Naive thymus-derived CD4-positive, alpha-beta T cell (primary cell): ENCODE results near the gene ADCY7. TPM values are rescaled to one million over a fixed set of nuclear protein-coding genes. Genes with fewer than 3 reads are reported as not detected.

ENCODE experiments used
- ATAC-seq: fragments of 150-1000 bp; cut with Tn5 transposase; 2 replicates; pipeline ENCODE4 v1.10.0; 2021; ENCODE audit warnings: mild to moderate bottlenecking, moderate library complexity
- CTCF ChIA-PET: fragments of 350-600 bp; sonication (Branson Sonifier 250); formaldehyde crosslinking; loops from one replicate; lab custom pipeline; 2021; ENCODE audit warnings: antibody characterized with exemption; lab: Charles Lee
- POLR2A ChIA-PET: fragments of 350-600 bp; sonication (Branson Sonifier 250); formaldehyde crosslinking; loops from one replicate; lab custom pipeline; 2021; ENCODE audit warnings: antibody characterized with exemption, inconsistent platforms; lab: Charles Lee
- DNase-seq, 9 donors: peaks; one replicate each; pipeline versions ENCODE4 v3.0.0 to v3.0.0-alpha.2; 2020 to 2022; ENCODE audit warnings: mixed read lengths in 1 of 9
- H3K27ac ChIP-seq: one replicate; pipeline ENCODE4 v1.7.0; 2013; ENCODE audit warnings: mild to moderate bottlenecking, low read depth, low read length, moderate library complexity
- H3K27me3 ChIP-seq, 2 donors: one replicate each; pipeline ENCODE4 v1.7.0; 2013; ENCODE audit warnings: low read length in 2 of 2, mild to moderate bottlenecking in 2 of 2, moderate library complexity in 2 of 2; ENCODE audit not compliant: control insufficient read depth in 2 of 2, insufficient read depth in 2 of 2
- H3K36me3 ChIP-seq, 3 experiments: 1 replicate in 2 of 3; 2 replicates in 1 of 3; pipeline ENCODE4 v1.7.0; 2013; ENCODE audit warnings: low read length in 3 of 3, mild to moderate bottlenecking in 3 of 3, moderate library complexity in 1 of 3; ENCODE audit not compliant: insufficient read depth in 3 of 3, control insufficient read depth in 2 of 3
- H3K4me1 ChIP-seq, 2 donors: one replicate each; pipeline ENCODE4 v1.7.0; 2013; ENCODE audit warnings: low read length in 2 of 2, mild to moderate bottlenecking in 2 of 2, moderate library complexity in 1 of 2; ENCODE audit not compliant: control insufficient read depth in 2 of 2, insufficient read depth in 2 of 2
- H3K4me3 ChIP-seq: 2 replicates; pipeline ENCODE4 v1.7.0; 2013; ENCODE audit warnings: mild to moderate bottlenecking, low read length
- H3K9me3 ChIP-seq, 3 experiments: 1 replicate in 2 of 3; 2 replicates in 1 of 3; pipeline ENCODE4 v1.7.0; 2013; ENCODE audit warnings: low read length in 3 of 3; ENCODE audit not compliant: control insufficient read depth in 2 of 3
- H3K27ac Mint-ChIP-seq, 9 donors: one replicate each; pipeline ENCODE4 v1.8.0; 2020 to 2022; ENCODE audit warnings: mixed read lengths in 9 of 9, mild to moderate bottlenecking in 8 of 9, moderate library complexity in 5 of 9, inconsistent platforms in 2 of 9
- H3K27me3 Mint-ChIP-seq, 5 donors: one replicate each; pipeline ENCODE4 v1.8.0; 2021 to 2022; ENCODE audit warnings: mixed read lengths in 5 of 5, mild to moderate bottlenecking in 1 of 5
- H3K36me3 Mint-ChIP-seq, 5 donors: one replicate each; pipeline ENCODE4 v1.8.0; 2020 to 2022; ENCODE audit warnings: mixed read lengths in 5 of 5, mild to moderate bottlenecking in 3 of 5, inconsistent platforms in 1 of 5
- H3K4me1 Mint-ChIP-seq, 7 donors: one replicate each; pipeline ENCODE4 v1.8.0; 2020 to 2022; ENCODE audit warnings: mixed read lengths in 7 of 7, mild to moderate bottlenecking in 3 of 7, inconsistent platforms in 1 of 7
- H3K4me3 Mint-ChIP-seq, 10 donors: one replicate each; pipeline ENCODE4 v1.8.0; 2020 to 2022; ENCODE audit warnings: mild to moderate bottlenecking in 10 of 10, mixed read lengths in 10 of 10, moderate library complexity in 6 of 10, inconsistent platforms in 2 of 10
- H3K9me3 Mint-ChIP-seq, 11 donors: one replicate each; pipeline ENCODE4 v1.8.0; 2020 to 2022; ENCODE audit warnings: mixed read lengths in 11 of 11, mild to moderate bottlenecking in 4 of 11, inconsistent platforms in 1 of 11, moderate library complexity in 1 of 11
- intact Hi-C, 2 donors: fragments of 100-400 bp; cut with micrococcal nuclease; formaldehyde crosslinking; loops; one replicate each; pipeline ENCODE4 v1.15.1; 2023
- polyA plus RNA-seq, 2 donors: library from polyadenylated mRNA; unstranded; fragments of 300-500 nt; fragmentation: Illumina TruSeq; gene quantifications; one replicate each; pipeline ENCODE4 v1.2.3, GENCODE V29; 2021
- total RNA-seq, 6 experiments: library from RNA in 5 of 6; stranded (reverse) in 5 of 6; gene quantifications; 1 replicate in 5 of 6; 2 replicates in 1 of 6; pipeline ENCODE4 v1.2.3 and lab custom pipeline; 2021 to 2026

Gene ADCY7
- total and polyA plus RNA-seq, 7 experiments from 2014 or later, result 62.6 to 326 (median 207) TPM

DNA sequence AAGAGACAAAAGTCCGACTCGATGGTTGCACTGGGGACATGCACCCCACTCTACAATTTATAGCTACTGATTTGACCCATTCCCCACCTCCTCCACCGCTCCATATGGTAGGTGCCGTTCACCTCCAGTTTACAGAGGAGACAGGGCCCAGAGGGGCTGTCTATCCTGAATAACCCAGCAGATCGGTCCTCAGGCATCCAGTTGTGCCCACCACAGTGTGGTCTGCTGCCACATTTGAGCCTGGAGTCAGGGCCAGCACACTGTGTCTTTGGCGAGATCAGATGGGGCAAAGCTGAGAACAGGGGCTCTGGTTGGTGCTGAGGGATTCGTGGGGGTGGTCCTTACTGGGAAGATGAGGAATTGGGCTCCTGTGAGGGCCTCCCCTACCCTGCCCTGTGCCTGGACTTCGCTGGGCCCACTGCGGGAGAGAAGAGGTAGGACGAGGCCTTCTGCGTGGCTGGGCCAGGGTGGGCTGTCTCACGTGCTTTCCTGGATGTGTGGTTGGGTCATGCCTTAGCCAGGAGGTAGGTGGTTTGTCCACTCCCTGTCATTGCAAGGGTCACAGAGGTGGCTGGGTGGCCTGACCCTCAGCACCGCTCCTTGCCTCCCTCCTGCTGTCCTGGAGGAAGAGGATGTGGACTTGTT, 2.8 kb downstream of the ADCY7 start:
- no peak for ATAC-seq
- H3K9me3 Mint-ChIP-seq, result no peaks in the 10 kb centered on the region

GRCh38 chr16:50269769-50270509, 3.6 kb downstream of the ADCY7 start:
- DNase-seq (no peak), ATAC-seq (no peak)
- peaks cover 73 to 75% of the 10 kb centered on the region in 2 donors for H3K4me1 ChIP-seq
- Mint-ChIP-seq H3K36me3 (peaks cover 0 to 22% (median 3%) of the 10 kb centered on the region in 5 donors), H3K27ac (peak overlapping the region; percentile 46 to 99 (median 97)), H3K4me3 (peak overlapping the region; percentile 9 to 98 (median 95)), H3K4me1 (peaks cover 71 to 91% (median 81%) of the 10 kb centered on the region in 7 donors), H3K9me3 (no peaks in the 10 kb centered on the region), H3K27me3 (no peaks in the 10 kb centered on the region)
- H3K36me3 ChIP-seq, result peaks cover 0 to 20% (median 0%) of the 10 kb centered on the region in 3 experiments
- no peaks in the 10 kb centered on the region for H3K9me3 ChIP-seq
- ChIA-PET CTCF (interaction anchor here (1.5 to 1.6 kb wide), 2 partner anchors 245 to 477 kb away, joined by 3 to 4 read pairs; partner anchors contain the start of gene CNEP1R1), POLR2A (interaction anchor here (0.6 to 19.1 kb wide), 4 partner anchors 10 to 69 kb away, joined by 3 to 257 read pairs (median 4); no protein-coding TSS in a partner anchor)
- intact Hi-C loops, result loop anchor here (5.0 to 10.0 kb wide), 7 partner anchors 97 to 477 kb away; partner anchors contain the start of genes HEATR3 (in 2 of the 2), NKD1 (in 2 of the 2), BRD7 (in 1 of the 2) and CNEP1R1 (in 1 of the 2)
- no peaks in the 10 kb centered on the region for H3K27me3 ChIP-seq
- H3K4me3 ChIP-seq, result peak overlapping the region; percentile 87
- peak overlapping the region; percentile 85 for H3K27ac ChIP-seq

More for the DNA sequence above, 2.8 kb downstream of the ADCY7 start:
- Histone ChIP-seq H3K9me3 (no peaks in the 10 kb centered on the region), H3K4me1 (peaks cover 67 to 71% of the 10 kb centered on the region in 2 donors), H3K4me3 (peak overlapping the region; percentile 87), H3K27me3 (no peaks in the 10 kb centered on the region), H3K27ac (peak overlapping the region; percentile 85), H3K36me3 (peaks cover 0 to 20% (median 0%) of the 10 kb centered on the region in 3 experiments)
- H3K27ac Mint-ChIP-seq, result peak overlapping the region; percentile 40 to 99 (median 97)
- ChIA-PET POLR2A (interaction anchor here (0.6 to 19.1 kb wide), 7 partner anchors 10 to 475 kb away, joined by 3 to 257 read pairs (median 7); no protein-coding TSS in a partner anchor), CTCF (interaction anchor here (0.6 to 2.0 kb wide), 8 partner anchors 11 to 537 kb away, joined by 3 to 8 read pairs (median 4); partner anchors contain the start of gene CNEP1R1)
- H3K36me3 Mint-ChIP-seq, result peaks cover 0 to 22% (median 3%) of the 10 kb centered on the region in 5 donors
- H3K27me3 Mint-ChIP-seq, result no peaks in the 10 kb centered on the region
- intact Hi-C loops, result loop anchor here (5.0 kb wide), 5 partner anchors 98 to 478 kb away; partner anchors contain the start of genes HEATR3 (in 2 of the 2), NKD1 (in 2 of the 2) and BRD7 (in 1 of the 2)
- DNase-seq, result no peak
- H3K4me3 Mint-ChIP-seq, result peak overlapping the region; percentile 58 to 98 (median 95)
- H3K4me1 Mint-ChIP-seq, result peaks cover 72 to 91% (median 84%) of the 10 kb centered on the region in 7 donors

DNA sequence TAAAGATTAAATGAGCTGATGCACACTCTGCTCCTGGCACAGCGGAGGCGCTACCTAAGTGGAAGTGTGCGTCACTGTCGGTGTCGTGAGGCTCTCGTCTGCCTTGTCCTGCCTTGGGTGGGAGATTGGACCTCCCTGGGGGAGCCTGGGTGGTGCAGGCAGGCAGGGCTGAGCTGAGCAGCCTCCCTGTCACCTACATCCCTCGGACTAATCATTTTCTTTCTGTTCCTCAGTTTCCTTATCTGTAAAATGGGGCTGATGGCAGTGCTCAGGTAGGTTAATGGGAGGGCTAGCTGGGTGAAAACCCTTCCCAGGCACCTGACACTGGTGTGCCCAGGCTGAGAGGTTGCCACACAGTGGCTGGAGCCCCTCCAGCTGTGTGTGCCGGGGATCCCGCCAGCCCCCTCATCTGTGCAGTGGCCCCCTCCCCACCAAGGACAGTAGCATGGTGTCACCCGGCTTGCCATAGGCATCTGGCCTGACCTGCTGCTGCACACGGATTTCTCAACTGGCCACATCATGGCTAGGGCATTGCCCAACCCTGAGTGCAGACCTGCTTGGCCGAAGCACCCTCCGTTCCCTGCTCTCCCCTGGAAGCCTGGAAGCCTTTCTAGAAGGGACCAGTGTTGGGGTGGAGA, 4.3 kb downstream of the ADCY7 start:
- peak overlapping the region in 8 of 9 donors; percentile 68 to 99 (median 97) for H3K27ac Mint-ChIP-seq

GRCh38 chr16:50271148-50272041, 5.0 kb downstream of the ADCY7 start:
- no peak for ATAC-seq
- Mint-ChIP-seq H3K9me3 (no peaks in the 10 kb centered on the region), H3K36me3 (peaks cover 0 to 24% (median 3%) of the 10 kb centered on the region in 5 donors), H3K27ac (peak overlapping the region in 8 of 9 donors; percentile 55 to 99 (median 97)), H3K4me1 (peaks cover 64 to 90% (median 83%) of the 10 kb centered on the region in 7 donors), H3K4me3 (peak overlapping the region; percentile 45 to 98 (median 87)), H3K27me3 (no peaks in the 10 kb centered on the region)
- H3K27ac ChIP-seq, result peak overlapping the region; percentile 88
- H3K27me3 ChIP-seq, result no peaks in the 10 kb centered on the region
- CTCF ChIA-PET, result interaction anchor here (1.6 kb wide), 1 partner anchor 246 kb away, joined by 3 read pairs; the partner anchor contains the start of gene CNEP1R1
- no peak for DNase-seq
- H3K9me3 ChIP-seq, result no peaks in the 10 kb centered on the region
- no peak overlapping the region for H3K4me3 ChIP-seq
- H3K4me1 ChIP-seq, result peaks cover 76 to 77% of the 10 kb centered on the region in 2 donors
- peaks cover 0 to 20% (median 0%) of the 10 kb centered on the region in 3 experiments for H3K36me3 ChIP-seq
- intact Hi-C loops, result loop anchor here (5.0 to 10.0 kb wide), 2 partner anchors 247 to 411 kb away; partner anchors contain the start of genes CNEP1R1 (in 1 of the 2) and SNX20 (in 1 of the 2)
- POLR2A ChIA-PET, result interaction anchor here (19.1 kb wide), 1 partner anchor 8 kb away, joined by 257 read pairs; no protein-coding TSS in a partner anchor

More for the DNA sequence above, 4.3 kb downstream of the ADCY7 start:
- peaks cover 0 to 25% (median 3%) of the 10 kb centered on the region in 5 donors for H3K36me3 Mint-ChIP-seq
- peaks cover 71 to 91% (median 81%) of the 10 kb centered on the region in 7 donors for H3K4me1 Mint-ChIP-seq
- H3K4me3 Mint-ChIP-seq, result peak overlapping the region; percentile 5 to 98 (median 95)
- Histone ChIP-seq H3K27ac (peak overlapping the region; percentile 85), H3K4me3 (no peak overlapping the region), H3K4me1 (peaks cover 73 to 75% of the 10 kb centered on the region in 2 donors), H3K27me3 (no peaks in the 10 kb centered on the region), H3K36me3 (peaks cover 0 to 20% (median 0%) of the 10 kb centered on the region in 3 experiments), H3K9me3 (no peaks in the 10 kb centered on the region)
- ChIA-PET CTCF (interaction anchor here (1.6 kb wide), 1 partner anchor 246 kb away, joined by 3 read pairs; the partner anchor contains the start of gene CNEP1R1), POLR2A (interaction anchor here (0.6 to 19.1 kb wide), 4 partner anchors 9 to 68 kb away, joined by 3 to 257 read pairs (median 4); no protein-coding TSS in a partner anchor)
- H3K9me3 Mint-ChIP-seq, result no peaks in the 10 kb centered on the region
- no peak for DNase-seq
- no peak for ATAC-seq
- intact Hi-C loops, result loop anchor here (5.0 to 10.0 kb wide), 2 partner anchors 246 to 412 kb away; partner anchors contain the start of genes CNEP1R1 (in 1 of the 2) and SNX20 (in 1 of the 2)
- H3K27me3 Mint-ChIP-seq, result no peaks in the 10 kb centered on the region

DNA sequence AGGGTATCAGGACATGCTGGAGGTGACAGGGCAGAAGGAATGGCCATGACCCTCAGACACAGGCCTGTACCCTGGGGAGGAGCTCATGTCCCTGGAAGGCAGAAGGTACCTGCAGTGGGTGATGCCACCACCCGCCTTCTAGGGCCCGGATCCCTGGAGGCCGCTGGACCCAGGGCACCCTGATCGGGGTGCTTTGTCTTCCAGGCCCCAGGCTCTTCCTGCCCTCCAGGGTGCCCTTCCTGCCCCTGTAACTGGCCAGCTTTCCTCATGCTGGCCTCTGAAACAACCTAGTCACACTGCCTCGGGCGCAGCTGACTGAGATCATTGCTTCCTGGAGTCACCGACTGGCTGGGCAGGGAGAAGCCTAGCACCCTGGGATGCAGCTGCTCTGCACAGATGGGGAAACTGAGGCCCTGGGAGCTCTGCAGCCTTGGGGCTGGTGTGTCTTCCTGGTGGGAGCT, 5.8 kb downstream of the ADCY7 start:
- Mint-ChIP-seq H3K27ac (peak overlapping the region; percentile 88 to 99 (median 97)), H3K27me3 (no peaks in the 10 kb centered on the region), H3K9me3 (no peaks in the 10 kb centered on the region), H3K4me1 (peaks cover 65 to 95% (median 88%) of the 10 kb centered on the region in 7 donors), H3K4me3 (peak overlapping the region; percentile 83 to 98 (median 92)), H3K36me3 (peaks cover 0 to 26% (median 3%) of the 10 kb centered on the region in 5 donors)
- no peak overlapping the region for H3K4me3 ChIP-seq
- no peak for ATAC-seq
- no peak for DNase-seq
- intact Hi-C loops, result loop anchor here (5.0 to 10.0 kb wide), 2 partner anchors 247 to 410 kb away; partner anchors contain the start of genes CNEP1R1 (in 1 of the 2) and SNX20 (in 1 of the 2)
- H3K27me3 ChIP-seq, result no peaks in the 10 kb centered on the region
- H3K4me1 ChIP-seq, result peaks cover 83% of the 10 kb centered on the region in 2 donors
- peaks cover 0 to 20% (median 0%) of the 10 kb centered on the region in 3 experiments for H3K36me3 ChIP-seq
- no peaks in the 10 kb centered on the region for H3K9me3 ChIP-seq
- POLR2A ChIA-PET, result interaction anchor here (1.3 to 19.1 kb wide), 4 partner anchors 6 to 410 kb away, joined by 3 to 257 read pairs (median 141); partner anchors contain the start of gene ADCY7
- CTCF ChIA-PET, result interaction anchor here (1.0 kb wide), 1 partner anchor 8 kb away, joined by 3 read pairs; no protein-coding TSS in a partner anchor
- peak overlapping the region; percentile 88 for H3K27ac ChIP-seq
